ENCODE results near the gene GRHPR.

GRCh38 chr9:37421914-37422288, 595 bp upstream of the GRHPR start:
- no peak for TF ChIP-seq CTCF (IDR thresholded peaks at IDR 0.05)
- no peak for TF ChIP-seq NFIC (IDR thresholded peaks at IDR 0.05; ENCODE audit: borderline replicate concordance)
- no peak for TF ChIP-seq POLR2AphosphoS5 (IDR thresholded peaks at IDR 0.05; ENCODE audit: low read depth, low read length)
- no peak for TF ChIP-seq FOXM1 (IDR thresholded peaks at IDR 0.05; ENCODE audit: low read depth)
- TF ChIP-seq MXI1 (IDR thresholded peaks at IDR 0.05; ENCODE audit: low read depth, low read length) = no peak

Measured in SK-N-SH (cell line).